Activated CD8-positive, alpha-beta memory T cell treated with anti-CD3 and anti-CD28 coated beads, Interleukin-2, amount 50 U/mL, for 24 hours (primary cell): Measurements from ENCODE around the gene DPY19L3.
"Not testable (repeated sequence)": the region's sequence is repeated elsewhere in the genome, so short reads cannot be mapped to it uniquely, and the experiment has no call there.

Experiments
- DNase-seq: peaks from one replicate; pipeline ENCODE4 v3.0.0-alpha.2; 2020; ENCODE audit errors: extremely low read depth

Gene DPY19L3

GRCh38 chr19:32438751-32439150 is 33.2 kb downstream of the DPY19L3 start:
- no peak for DNase-seq

DNA sequence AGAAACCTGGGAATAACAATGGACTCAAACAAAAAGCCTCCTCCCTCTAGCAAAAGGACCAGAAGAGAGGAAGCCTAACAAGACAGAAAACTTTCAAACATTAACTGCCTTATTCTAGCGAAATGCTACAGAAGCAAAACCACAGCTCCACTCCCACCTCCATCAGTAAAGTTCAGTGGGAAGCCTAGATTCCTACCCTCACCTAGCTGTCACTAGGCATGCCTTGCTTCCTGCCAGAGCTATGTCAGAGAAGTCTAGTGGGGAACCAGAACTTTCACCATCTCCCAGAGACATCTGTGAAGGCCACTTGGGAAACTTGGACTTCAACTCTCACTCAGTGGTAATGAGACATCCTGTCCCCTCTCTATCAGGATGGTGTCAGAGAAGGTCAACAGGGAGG is 37.1 kb downstream of the DPY19L3 start:
- no peak for DNase-seq

GRCh38 chr19:32447534-32447933 is 42.0 kb downstream of the DPY19L3 start:
- DNase-seq = not testable (repeated sequence)

DNA sequence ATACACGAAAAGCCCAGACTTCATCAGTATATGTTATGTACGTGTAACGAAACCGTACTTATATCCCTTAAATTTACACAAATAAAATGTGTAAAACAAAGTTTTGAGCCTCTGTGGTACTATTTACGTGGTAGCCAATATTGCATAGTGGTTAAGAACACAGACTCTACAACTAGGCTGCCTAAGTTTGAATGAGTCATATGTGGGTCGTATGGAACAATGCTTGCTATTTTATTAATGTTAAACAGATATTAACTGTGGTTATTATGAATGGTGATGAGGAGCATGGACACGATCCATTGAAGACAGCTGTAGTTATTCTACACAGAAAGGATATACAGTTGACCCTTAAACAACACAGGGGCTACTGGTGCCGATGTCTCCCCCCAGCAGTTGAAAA is 42.5 kb downstream of the DPY19L3 start:
- DNase-seq = no peak

DNA sequence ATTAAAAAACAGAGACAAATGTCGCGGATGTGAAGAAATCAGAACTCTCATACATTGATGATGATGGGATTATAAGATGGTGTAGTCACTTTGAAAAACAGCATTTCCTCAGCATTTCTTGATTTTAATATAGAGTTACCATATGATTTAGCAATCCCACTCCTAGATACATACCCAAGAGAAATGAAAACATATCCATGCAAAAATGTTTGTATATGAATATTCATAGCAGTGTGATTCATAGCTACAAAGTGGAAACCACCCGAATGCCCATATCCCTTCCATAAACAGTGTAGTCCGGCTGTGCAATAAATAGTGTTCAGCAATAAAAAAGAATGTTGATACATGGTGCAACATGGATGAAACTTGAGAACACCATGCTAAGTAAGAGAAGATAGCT is 44.6 kb downstream of the DPY19L3 start:
- no peak for DNase-seq

DNA sequence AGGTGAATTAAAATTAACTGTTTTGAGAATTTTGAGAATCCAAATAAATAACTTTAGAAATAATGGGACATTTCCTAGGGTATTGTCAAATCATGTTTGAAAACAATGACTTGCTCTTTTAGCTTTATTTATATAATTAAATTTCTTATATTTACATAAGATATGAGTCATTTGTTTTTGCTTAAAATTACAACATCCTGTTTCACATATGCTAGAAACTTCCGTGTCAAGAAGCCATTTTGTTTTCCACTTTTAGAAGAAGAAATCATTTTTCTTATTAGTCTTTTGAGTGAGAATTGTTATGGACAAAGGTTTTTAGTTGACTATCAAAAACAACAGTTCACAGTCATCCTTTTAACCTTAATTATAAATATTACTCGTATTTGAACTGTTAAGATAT is 48.2 kb downstream of the DPY19L3 start:
- no peak for DNase-seq

DNA sequence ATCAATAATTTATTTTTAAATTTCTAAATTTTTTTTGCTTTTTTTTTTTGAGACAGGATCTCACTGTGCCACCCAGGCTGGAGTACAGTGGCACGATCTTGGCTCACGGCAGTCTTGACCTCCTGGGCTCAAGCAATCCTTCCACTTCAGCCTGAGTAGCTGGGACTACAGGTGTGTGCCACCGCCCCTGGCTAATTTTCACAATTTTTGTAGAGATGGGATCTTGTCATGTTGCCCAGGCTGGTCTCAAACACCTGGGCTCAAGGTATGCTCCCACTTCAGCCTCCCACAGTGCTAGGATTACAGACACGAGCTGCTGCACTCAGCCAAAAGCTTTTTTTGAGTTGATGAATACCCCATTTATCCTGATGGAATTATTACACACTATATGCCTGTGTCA is 50.8 kb downstream of the DPY19L3 start:
- DNase-seq = no peak

DNA sequence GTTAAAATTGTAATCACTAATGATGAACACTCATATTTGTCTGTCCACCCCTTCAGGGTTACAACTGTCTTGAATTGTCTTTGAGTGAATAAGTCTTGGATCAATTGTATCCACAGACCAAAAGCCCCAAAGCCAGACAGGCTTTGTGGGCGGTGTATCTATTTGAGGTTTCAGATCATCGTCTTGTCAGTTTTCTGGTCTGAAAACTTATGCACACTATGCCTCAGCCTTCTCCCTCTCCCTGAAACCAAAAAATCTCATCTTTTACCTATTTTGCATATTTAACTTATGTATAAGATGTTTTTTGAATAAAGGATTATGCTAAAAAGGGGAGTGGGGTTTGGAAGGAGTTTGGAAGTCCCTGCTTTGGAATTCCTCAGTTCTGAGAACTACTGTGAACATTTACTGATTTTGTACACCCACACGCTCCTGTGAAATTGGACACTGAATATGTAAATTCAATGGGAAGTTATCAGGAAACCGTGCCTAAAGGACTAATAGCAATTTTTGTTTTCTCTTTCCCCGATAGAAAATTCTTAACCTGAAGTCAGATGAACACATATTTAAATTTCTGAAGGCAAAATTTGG is 52.1 kb downstream of the DPY19L3 start:
- no peak for DNase-seq

DNA sequence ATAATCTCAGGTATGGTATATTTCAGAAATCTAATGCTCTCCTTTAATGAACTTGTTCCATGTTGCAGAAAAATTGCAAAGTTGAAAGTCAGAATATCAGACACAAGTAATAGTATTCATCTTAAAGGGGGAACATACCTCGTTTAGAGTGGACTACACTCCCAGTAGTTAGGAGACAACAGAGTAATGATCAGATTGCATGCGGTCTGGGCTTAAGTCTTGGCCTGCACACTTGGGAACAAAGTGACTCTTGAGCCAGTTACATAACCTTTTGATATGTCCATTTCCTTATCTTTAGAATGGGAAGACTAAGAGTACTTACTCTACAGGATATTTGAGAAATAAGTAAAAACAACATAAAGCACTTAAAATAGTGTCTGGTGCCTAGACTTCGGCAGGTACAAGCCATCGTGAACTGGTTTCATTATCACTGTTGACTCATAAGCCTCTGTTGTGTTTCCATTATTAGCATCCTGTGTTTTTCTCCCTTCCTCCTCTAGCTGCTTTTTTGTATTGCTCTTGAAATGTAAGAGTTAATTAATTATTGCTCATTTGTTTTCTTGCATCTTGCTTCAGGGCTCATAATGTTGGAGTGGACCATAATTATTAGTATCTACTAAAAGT is 53.0 kb downstream of the DPY19L3 start:
- no peak for DNase-seq

DNA sequence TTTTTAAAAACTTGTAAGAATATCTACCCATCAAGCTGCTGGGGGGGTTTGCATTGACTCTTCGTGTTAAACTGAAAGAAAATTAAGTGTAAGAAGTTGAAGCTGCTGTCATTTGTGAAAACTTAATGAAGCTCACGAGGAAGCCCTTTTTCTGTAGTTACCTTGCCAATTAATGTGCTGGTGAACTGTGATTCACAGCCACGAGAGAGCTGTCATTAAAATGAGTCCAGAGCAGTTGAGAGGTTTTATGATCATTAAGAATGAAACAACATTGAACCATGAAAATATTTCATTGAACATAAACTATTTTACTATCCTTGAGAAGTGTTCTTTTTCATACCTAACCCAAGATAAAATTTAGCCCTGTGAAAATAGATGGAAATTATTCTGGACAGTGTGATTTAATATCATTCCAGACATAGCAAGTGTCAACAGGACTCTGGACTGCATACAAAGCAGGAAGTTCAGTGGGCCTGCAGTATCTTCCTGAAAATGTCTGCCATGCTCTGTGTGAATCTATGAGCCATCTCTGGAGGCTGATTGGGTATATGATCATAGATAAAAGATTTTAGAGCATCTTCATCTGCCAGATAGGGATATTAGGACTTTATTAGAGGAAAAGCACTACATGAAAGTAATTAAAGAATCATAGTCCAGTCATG is 53.8 kb downstream of the DPY19L3 start:
- no peak for DNase-seq

DNA sequence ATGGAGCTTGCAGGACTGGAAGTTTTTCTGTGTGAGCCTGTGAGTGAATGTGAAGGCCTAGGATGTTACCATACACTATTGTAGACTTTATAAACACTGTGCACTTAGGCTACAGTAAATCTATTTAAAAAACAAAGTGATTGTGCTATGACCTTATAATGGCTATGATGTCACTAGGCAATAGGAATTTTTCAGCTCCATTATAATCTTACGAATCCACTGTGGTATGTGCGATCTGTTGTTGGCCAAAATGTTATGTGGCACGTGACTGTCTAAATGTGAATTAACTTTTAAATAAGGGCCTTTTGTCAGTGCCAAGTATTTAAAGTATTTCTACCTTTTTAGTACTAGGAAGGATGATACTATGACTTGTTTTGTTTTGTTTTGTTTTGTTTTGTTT is 54.9 kb downstream of the DPY19L3 start:
- DNase-seq = no peak

DNA sequence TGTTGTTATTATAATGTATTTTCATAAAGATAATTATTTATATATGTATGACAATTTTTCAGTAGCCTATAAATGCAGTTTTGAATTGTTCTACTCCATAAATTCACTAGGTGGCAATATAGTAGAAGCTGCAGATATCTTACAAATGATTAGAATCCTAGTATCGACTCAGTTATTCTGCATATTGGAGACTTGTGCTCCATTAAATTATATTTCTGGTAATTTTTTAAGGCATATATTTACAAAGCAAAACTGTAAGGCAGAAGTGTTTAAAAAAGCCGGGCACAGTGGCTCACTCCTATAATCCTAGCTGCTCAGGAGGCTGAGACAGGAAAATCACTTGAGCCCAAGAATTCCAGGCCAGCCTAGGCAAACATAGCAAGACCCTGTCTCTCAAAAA is 58.7 kb downstream of the DPY19L3 start:
- DNase-seq = no peak

DNA sequence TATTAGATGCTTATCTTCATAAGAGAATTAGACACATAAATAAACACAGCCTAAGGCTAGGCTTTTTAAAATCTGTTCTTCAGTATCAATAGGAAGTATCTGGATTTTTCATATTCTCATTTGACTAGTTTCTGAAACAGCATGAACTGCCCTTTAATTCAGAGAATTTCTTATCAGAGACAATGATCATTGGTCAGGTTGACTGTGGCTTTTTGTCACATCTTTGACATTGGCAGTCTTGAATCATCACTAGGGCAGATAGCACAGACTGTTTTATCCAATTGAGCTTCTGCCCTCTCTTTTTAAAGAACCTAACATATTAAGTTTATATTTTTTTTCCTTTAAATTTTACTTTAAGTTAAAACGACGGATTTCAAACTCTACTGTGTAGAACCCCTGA is 59.6 kb downstream of the DPY19L3 start:
- no peak for DNase-seq

DNA sequence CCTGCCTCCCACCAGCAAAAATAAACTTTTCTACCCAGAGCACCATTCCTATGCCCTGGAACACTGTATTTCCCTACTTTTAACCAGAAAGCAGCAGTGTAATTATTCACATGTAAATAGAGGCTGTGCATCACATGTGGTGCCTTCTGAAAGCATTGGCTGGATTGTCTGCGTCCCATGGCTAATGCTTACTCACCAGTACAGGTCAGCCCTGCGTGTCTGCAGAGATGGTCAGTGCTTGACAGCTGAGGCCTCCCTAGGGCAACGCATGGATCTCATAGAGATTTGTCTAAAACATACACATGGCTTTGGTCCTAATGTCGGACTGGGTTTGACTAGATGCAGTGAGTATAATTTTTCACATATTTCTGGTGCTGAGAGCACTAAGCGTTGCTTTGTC is 64.2 kb downstream of the DPY19L3 start:
- DNase-seq = no peak

- DNase-seq = no peak
Measured at GRCh38 chr19:32471095-32471494, 65.5 kb downstream of the DPY19L3 start.

GRCh38 chr19:32471811-32472210 is 66.2 kb downstream of the DPY19L3 start:
- no peak for DNase-seq

- no peak for DNase-seq
Measured at GRCh38 chr19:32475141-32476031, 69.8 kb downstream of the DPY19L3 start.

- DNase-seq = no peak
Measured at GRCh38 chr19:32476032-32476350, 70.4 kb downstream of the DPY19L3 start.

DNA sequence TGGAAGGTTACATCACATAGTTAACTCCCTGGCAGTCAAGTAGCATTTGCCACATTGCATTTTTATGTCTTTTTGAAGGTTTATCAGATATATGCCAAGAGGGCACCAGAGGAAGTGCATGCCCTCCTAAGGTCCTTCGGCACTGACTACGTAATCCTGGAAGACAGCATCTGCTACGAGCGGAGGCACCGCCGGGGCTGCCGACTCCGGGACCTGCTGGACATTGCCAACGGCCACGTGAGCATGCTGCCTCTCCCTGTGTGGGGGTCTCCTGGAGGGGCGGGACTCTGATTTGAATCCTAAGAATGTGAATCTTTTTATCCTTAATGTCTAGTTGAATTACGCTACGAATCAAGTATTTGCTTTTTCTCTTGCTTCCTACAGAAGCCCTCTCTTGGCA is 74.8 kb downstream of the DPY19L3 start:
- DNase-seq = no peak

GRCh38 chr19:32483574-32483973 is 78.0 kb downstream of the DPY19L3 start:
- DNase-seq = no peak

DNA sequence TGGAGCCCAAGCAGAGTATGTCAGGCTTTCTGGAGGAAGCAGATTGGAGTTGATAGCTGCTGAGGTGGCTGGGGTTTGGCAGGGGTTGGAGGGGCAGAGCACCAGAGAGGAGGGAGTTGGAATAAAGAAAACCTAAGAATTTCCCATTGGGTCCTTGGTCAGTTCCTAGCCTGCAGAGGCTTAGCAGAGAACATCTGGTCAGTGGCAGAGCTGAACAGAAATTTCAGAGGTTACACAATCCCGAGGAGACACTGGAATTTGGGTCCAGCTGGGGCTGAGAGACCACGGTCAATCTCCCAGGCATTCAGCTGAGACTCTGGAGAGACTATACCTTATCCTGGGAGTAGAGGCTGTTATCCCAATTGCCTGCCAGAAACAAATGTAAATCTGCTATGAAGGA is 84.4 kb downstream of the DPY19L3 start:
- no peak for DNase-seq

- no peak for DNase-seq
Measured at GRCh38 chr19:32497391-32497790, 91.8 kb downstream of the DPY19L3 start.
